Neural cell (in vitro differentiated cells): ENCODE data around the gene INPP5E. TPM values are rescaled to one million over a fixed set of nuclear protein-coding genes. Genes with fewer than 3 reads are reported as not detected.

ENCODE experiments used
- H2AFZ ChIP-seq: fragments of 200-600, 300-800 bp; sonication (generic), shearing (Covaris generic); 2 replicates; pipeline ENCODE4 v1.6.0; 2014; ENCODE audit warnings: low read depth, mild to moderate bottlenecking, antibody characterized with exemption, low read length, moderate library complexity
- H3F3A ChIP-seq: fragments of 200-600 bp; shearing (Covaris generic); 2 replicates; pipeline ENCODE4 v1.6.1; 2016; ENCODE audit warnings: mild to moderate bottlenecking, moderate library complexity, mixed read lengths, antibody characterized with exemption, low read length; ENCODE audit not compliant: insufficient read depth, poor library complexity, severe bottlenecking
- H3K27ac ChIP-seq: fragments of 200-600, 300-800 bp; sonication (generic), shearing (Covaris generic); 2 replicates; pipeline ENCODE4 v1.5.1; 2014; ENCODE audit warnings: mild to moderate bottlenecking, low read length, moderate library complexity
- H3K27me3 ChIP-seq: fragments of 300-800, 200-600 bp; sonication (generic), shearing (Covaris generic); 2 replicates; pipeline ENCODE4 v1.6.0; 2014; ENCODE audit warnings: mild to moderate bottlenecking, low read depth, low read length, moderate library complexity; ENCODE audit not compliant: insufficient read depth
- H3K36me3 ChIP-seq: fragments of 300-800, 200-600 bp; sonication (generic), shearing (Covaris generic); 2 replicates; pipeline ENCODE4 v1.5.1; 2014; ENCODE audit warnings: mild to moderate bottlenecking, antibody characterized with exemption, low read length, moderate library complexity; ENCODE audit not compliant: insufficient read depth
- H3K4me2 ChIP-seq: fragments of 300-800, 200-600 bp; sonication (generic), shearing (Covaris generic); 2 replicates; pipeline ENCODE4 v1.6.0; 2014; ENCODE audit warnings: mild to moderate bottlenecking, low read length
- H3K4me3 ChIP-seq: fragments of 300-800, 200-600 bp; sonication (generic), shearing (Covaris generic); 2 replicates; pipeline ENCODE4 v1.5.1; 2014; ENCODE audit warnings: mild to moderate bottlenecking, low read length, moderate library complexity
- H3K79me2 ChIP-seq: fragments of 200-600 bp; shearing (Covaris generic); replicated peaks from 2 replicates; pipeline ENCODE4 v1.6.0; 2014; ENCODE audit warnings: mild to moderate bottlenecking, low read length, moderate library complexity; ENCODE audit not compliant: insufficient read depth
- H3K9ac ChIP-seq: fragments of 300-800, 200-600 bp; sonication (generic), shearing (Covaris generic); 2 replicates; pipeline ENCODE4 v1.6.1; 2016; ENCODE audit warnings: mild to moderate bottlenecking, low read length, mixed read lengths
- H3K9me2 ChIP-seq: fragments of 200-600 bp; shearing (Covaris generic); 2 replicates; pipeline ENCODE4 v1.6.1; 2016; ENCODE audit warnings: mild to moderate bottlenecking, low read length, mixed read lengths; ENCODE audit not compliant: insufficient read depth
- H3K9me3 ChIP-seq: fragments of 200-600, 300-800 bp; sonication (generic), shearing (Covaris generic); 2 replicates; pipeline ENCODE4 v1.6.1; 2016; ENCODE audit warnings: mild to moderate bottlenecking, mixed run types, low read length, moderate library complexity, mixed read lengths
- H4K20me1 ChIP-seq: fragments of 200-600 bp; shearing (Covaris generic); 2 replicates; pipeline ENCODE4 v1.6.1; 2016; ENCODE audit warnings: mild to moderate bottlenecking, mixed run types; ENCODE audit not compliant: insufficient read depth
- EP300 ChIP-seq: fragments of 450-650 bp; conservative IDR thresholded peaks from 2 replicates; pipeline ENCODE4 v1.6.1; 2014; ENCODE audit warnings: antibody characterized with exemption, mild to moderate bottlenecking, moderate library complexity; ENCODE audit not compliant: poor library complexity, severe bottlenecking
- EZH2 ChIP-seq: fragments of 200-600, 300-800 bp; shearing (Covaris generic), sonication (generic); IDR thresholded peaks from 2 replicates; pipeline ENCODE4 v1.6.1; 2014; ENCODE audit warnings: antibody characterized with exemption, low read length, borderline replicate concordance, mild to moderate bottlenecking; ENCODE audit not compliant: insufficient read depth, poor library complexity, severe bottlenecking
- MXI1 ChIP-seq: fragments of 450-650 bp; conservative IDR thresholded peaks from 2 replicates; pipeline ENCODE4 v1.6.1; 2014; ENCODE audit warnings: antibody characterized with exemption, mild to moderate bottlenecking; ENCODE audit not compliant: poor library complexity, severe bottlenecking
- POLR2AphosphoS5 ChIP-seq: IDR thresholded peaks from 2 replicates; pipeline ENCODE4 v1.6.1; 2012
- RAD21 ChIP-seq: fragments of 450-650 bp; conservative IDR thresholded peaks from 2 replicates; pipeline ENCODE4 v1.6.1; 2014; ENCODE audit warnings: antibody characterized with exemption, mild to moderate bottlenecking, moderate library complexity
- SMC3 ChIP-seq: fragments of 450-650 bp; conservative IDR thresholded peaks from 2 replicates; pipeline ENCODE4 v1.6.1; 2014; ENCODE audit warnings: antibody characterized with exemption, mild to moderate bottlenecking, moderate library complexity; ENCODE audit not compliant: poor library complexity
- TAF1 ChIP-seq: IDR thresholded peaks from 2 replicates; pipeline ENCODE4 v1.6.1; 2012; ENCODE audit warnings: low read depth
- polyA plus RNA-seq: library from polyadenylated mRNA; depleted of rRNA; stranded (reverse); fragments of >200 nt; gene quantifications from 2 replicates; pipeline ENCODE4 v1.2.3, GENCODE V29; 2014
- TF ChIP-seq, protein P1 (sequence below): fragments of 450-650 bp; IDR thresholded peaks from 2 replicates; pipeline ENCODE4 v1.5.1; 2014; ENCODE audit warnings: antibody characterized with exemption, mild to moderate bottlenecking, moderate library complexity; ENCODE audit not compliant: poor library complexity, severe bottlenecking
- TF ChIP-seq, protein P2 (sequence below): IDR thresholded peaks from 2 replicates; pipeline ENCODE4 v1.6.1; 2012; ENCODE audit warnings: borderline replicate concordance

The INPP5E gene
- polyA plus RNA-seq, 1 donor from 2014 or later, result 17.9 TPM

DNA sequence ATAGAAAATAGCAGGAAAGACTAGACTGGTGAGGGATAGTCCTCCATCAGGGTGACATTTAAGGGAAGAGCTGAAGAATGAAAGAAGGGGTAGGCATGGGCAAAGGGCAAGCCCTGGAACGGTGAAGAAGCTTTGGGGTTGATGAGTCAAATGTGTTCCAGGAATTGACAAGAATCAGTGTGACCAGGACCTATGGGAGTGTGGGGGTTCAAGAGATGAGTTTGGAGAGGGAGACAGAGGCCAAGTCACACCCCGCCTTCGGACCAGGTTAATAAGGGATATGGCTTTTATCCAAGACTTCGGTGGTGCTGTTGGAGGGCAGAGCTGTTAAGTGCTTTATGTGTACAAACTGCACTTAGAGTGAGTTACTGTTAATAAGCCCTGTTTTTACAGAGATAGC lies 28.3 kb downstream of the INPP5E start:
- Histone ChIP-seq H3F3A (no peaks in the 10 kb centered on the region), H4K20me1 (no peaks in the 10 kb centered on the region), H3K27me3 (no peaks in the 10 kb centered on the region), H2AFZ (no peak overlapping the region), H3K9ac (peak overlapping the region; percentile 83), H3K9me3 (no peaks in the 10 kb centered on the region), H3K4me3 (peak overlapping the region; percentile 97), H3K27ac (no peak overlapping the region), H3K4me2 (peak overlapping the region; percentile 77), H3K36me3 (no peaks in the 10 kb centered on the region), H3K79me2 (peaks cover 34% of the 10 kb centered on the region), H3K9me2 (no peaks in the 10 kb centered on the region)
- TF ChIP-seq EP300 (no peak), TAF1 (no peak), RAD21 (no peak), MXI1 (no peak), POLR2AphosphoS5 (no peak), EZH2 (no peak), SMC3 (no peak)
- TF ChIP-seq, protein P1, sequence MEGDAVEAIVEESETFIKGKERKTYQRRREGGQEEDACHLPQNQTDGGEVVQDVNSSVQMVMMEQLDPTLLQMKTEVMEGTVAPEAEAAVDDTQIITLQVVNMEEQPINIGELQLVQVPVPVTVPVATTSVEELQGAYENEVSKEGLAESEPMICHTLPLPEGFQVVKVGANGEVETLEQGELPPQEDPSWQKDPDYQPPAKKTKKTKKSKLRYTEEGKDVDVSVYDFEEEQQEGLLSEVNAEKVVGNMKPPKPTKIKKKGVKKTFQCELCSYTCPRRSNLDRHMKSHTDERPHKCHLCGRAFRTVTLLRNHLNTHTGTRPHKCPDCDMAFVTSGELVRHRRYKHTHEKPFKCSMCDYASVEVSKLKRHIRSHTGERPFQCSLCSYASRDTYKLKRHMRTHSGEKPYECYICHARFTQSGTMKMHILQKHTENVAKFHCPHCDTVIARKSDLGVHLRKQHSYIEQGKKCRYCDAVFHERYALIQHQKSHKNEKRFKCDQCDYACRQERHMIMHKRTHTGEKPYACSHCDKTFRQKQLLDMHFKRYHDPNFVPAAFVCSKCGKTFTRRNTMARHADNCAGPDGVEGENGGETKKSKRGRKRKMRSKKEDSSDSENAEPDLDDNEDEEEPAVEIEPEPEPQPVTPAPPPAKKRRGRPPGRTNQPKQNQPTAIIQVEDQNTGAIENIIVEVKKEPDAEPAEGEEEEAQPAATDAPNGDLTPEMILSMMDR, result no peak
- TF ChIP-seq, protein P2, sequence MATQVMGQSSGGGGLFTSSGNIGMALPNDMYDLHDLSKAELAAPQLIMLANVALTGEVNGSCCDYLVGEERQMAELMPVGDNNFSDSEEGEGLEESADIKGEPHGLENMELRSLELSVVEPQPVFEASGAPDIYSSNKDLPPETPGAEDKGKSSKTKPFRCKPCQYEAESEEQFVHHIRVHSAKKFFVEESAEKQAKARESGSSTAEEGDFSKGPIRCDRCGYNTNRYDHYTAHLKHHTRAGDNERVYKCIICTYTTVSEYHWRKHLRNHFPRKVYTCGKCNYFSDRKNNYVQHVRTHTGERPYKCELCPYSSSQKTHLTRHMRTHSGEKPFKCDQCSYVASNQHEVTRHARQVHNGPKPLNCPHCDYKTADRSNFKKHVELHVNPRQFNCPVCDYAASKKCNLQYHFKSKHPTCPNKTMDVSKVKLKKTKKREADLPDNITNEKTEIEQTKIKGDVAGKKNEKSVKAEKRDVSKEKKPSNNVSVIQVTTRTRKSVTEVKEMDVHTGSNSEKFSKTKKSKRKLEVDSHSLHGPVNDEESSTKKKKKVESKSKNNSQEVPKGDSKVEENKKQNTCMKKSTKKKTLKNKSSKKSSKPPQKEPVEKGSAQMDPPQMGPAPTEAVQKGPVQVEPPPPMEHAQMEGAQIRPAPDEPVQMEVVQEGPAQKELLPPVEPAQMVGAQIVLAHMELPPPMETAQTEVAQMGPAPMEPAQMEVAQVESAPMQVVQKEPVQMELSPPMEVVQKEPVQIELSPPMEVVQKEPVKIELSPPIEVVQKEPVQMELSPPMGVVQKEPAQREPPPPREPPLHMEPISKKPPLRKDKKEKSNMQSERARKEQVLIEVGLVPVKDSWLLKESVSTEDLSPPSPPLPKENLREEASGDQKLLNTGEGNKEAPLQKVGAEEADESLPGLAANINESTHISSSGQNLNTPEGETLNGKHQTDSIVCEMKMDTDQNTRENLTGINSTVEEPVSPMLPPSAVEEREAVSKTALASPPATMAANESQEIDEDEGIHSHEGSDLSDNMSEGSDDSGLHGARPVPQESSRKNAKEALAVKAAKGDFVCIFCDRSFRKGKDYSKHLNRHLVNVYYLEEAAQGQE, result no peak

DNA sequence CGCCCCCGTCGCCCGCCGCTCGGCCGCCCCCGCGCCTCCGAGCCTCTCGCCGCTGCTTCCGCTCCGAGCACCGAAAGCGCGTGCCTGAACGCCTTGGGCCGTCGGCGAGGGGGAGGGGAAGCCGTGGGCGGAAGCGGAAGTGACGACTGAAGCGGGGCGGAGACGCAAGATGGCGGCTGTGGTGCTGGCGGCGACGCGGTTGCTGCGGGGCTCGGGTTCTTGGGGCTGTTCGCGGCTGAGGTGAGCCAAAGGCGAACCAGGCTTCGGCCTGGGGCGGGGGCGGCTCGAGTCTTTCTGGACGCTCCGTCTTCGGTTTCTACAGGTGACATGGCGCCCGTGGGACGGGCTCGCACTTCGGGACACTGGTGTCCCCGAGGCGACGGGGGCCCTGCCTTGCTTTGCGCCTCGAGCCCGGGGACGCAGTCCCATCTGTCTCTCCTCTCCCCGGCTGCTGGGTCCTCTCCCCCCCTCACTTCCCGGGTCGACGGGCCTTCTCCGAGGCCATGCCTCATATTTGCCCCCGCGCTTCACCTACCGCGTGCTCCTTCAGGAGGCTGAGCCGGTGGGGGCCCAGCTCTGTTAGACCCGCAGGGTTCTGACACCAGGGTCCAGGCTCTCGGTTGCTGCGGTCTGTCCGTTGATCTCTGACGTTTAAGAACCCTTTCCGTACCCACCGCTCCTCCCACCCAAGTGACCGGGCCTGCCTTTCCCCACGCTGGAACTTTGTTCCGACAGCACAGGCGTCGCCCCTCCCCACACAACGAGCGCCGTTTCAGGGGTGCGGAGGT lies 29.0 kb downstream of the INPP5E start, which contains the start of the genes ENTR1 and PMPCA:
TSS of gene ENTR1 (minus strand) at position 115 of the 788 bp plus-strand sequence. CDS start 217 bp downstream, outside the sequence.
TSS of gene PMPCA (plus strand) at position 159 of the 788 bp plus-strand sequence. CDS start at position 170, 11 bp downstream.
- H3K4me2 ChIP-seq, result peak within 1 kb of the TSS; percentile 77
- TF ChIP-seq MXI1, result peak; percentile 66
- TF ChIP-seq TAF1, result peak; percentile 71
- peak; percentile 99 for TF ChIP-seq POLR2AphosphoS5
- TF ChIP-seq SMC3, result no peak
- TF ChIP-seq EP300, result peak; percentile 48
- TF ChIP-seq, protein P2, result peak; percentile 61
- peak within 1 kb of the TSS; percentile 83 for H3K9ac ChIP-seq
- no peaks in the 10 kb centered on the region for H3K27me3 ChIP-seq
- peak within 1 kb of the TSS; percentile 4 for H2AFZ ChIP-seq
- H3K9me2 ChIP-seq, result no peaks in the 10 kb centered on the region
- peaks cover 34% of the 10 kb centered on the region for H3K79me2 ChIP-seq
- no peaks in the 10 kb centered on the region for H3K9me3 ChIP-seq
- H3F3A ChIP-seq, result no peaks in the 10 kb centered on the region
- H3K4me3 ChIP-seq, result peak within 1 kb of the TSS; percentile 97
- no peaks in the 10 kb centered on the region for H3K36me3 ChIP-seq
- H4K20me1 ChIP-seq, result no peaks in the 10 kb centered on the region
- peak within 1 kb of the TSS; percentile 75 for H3K27ac ChIP-seq
